WERI-Rb-1 (cell line): Measurements from ENCODE around the gene KCNJ3.

ENCODE experiments used
- DNase-seq: peaks from one replicate; pipeline ENCODE4 v3.0.0-alpha.2; 2020
- H3K27ac ChIP-seq: fragments of 250-450 bp; sonication (Bioruptor Pico); 2 replicates; pipeline ENCODE4 v1.5.1; 2020; ENCODE audit warnings: mild to moderate bottlenecking, moderate library complexity
- H3K27me3 ChIP-seq: fragments of 250-450 bp; sonication (Bioruptor Pico); 2 replicates; pipeline ENCODE4 v1.5.1; 2021; ENCODE audit warnings: mild to moderate bottlenecking, low read depth, moderate library complexity; ENCODE audit not compliant: insufficient read depth, severe bottlenecking
- H3K36me3 ChIP-seq: fragments of 250-450 bp; sonication (Bioruptor Pico); 2 replicates; pipeline ENCODE4 v1.5.1; 2020; ENCODE audit warnings: mild to moderate bottlenecking, moderate library complexity
- H3K4me3 ChIP-seq: 2 replicates; pipeline ENCODE4 v1.5.1; 2011; ENCODE audit warnings: low read depth, mild to moderate bottlenecking, control low read depth, low read length
- H3K9me3 ChIP-seq: fragments of 250-450 bp; sonication (Bioruptor Pico); 2 replicates; pipeline ENCODE4 v1.5.1; 2021; ENCODE audit warnings: mild to moderate bottlenecking, moderate library complexity; ENCODE audit not compliant: severe bottlenecking
- CTCF ChIP-seq: IDR thresholded peaks from 2 replicates; pipeline ENCODE4 v1.5.1; 2011; ENCODE audit warnings: low read depth, mild to moderate bottlenecking, control low read depth, inconsistent platforms, low read length

KCNJ3 gene

GRCh38 chr2:154826827-154827226, 128.3 kb downstream of the KCNJ3 start:
- Histone ChIP-seq H3K27me3 (no peaks in the 10 kb centered on the region), H3K9me3 (no peaks in the 10 kb centered on the region), H3K36me3 (no peaks in the 10 kb centered on the region), H3K27ac (no peak overlapping the region), H3K4me3 (no peak overlapping the region)
- DNase-seq: no peak
- no peak for TF ChIP-seq CTCF

- H3K4me3 ChIP-seq: no peak overlapping the region
- TF ChIP-seq CTCF: no peak
- H3K27ac ChIP-seq: no peak overlapping the region
- H3K27me3 ChIP-seq: no peaks in the 10 kb centered on the region
- H3K36me3 ChIP-seq: no peaks in the 10 kb centered on the region
- H3K9me3 ChIP-seq: no peaks in the 10 kb centered on the region
- no peak for DNase-seq
Measured at GRCh38 chr2:154827286-154827685, 128.8 kb downstream of the KCNJ3 start.

GRCh38 chr2:154832711-154833110, 134.2 kb downstream of the KCNJ3 start:
- H3K4me3 ChIP-seq: no peak overlapping the region
- no peak for TF ChIP-seq CTCF
- DNase-seq: no peak
- no peak overlapping the region for H3K27ac ChIP-seq
- H3K36me3 ChIP-seq: no peaks in the 10 kb centered on the region
- no peaks in the 10 kb centered on the region for H3K9me3 ChIP-seq
- H3K27me3 ChIP-seq: no peaks in the 10 kb centered on the region

- Histone ChIP-seq H3K27ac (no peak overlapping the region), H3K36me3 (no peaks in the 10 kb centered on the region), H3K4me3 (no peak overlapping the region), H3K27me3 (no peaks in the 10 kb centered on the region), H3K9me3 (no peaks in the 10 kb centered on the region)
- DNase-seq: no peak
- TF ChIP-seq CTCF: no peak
Measured at GRCh38 chr2:154836632-154837031, 138.1 kb downstream of the KCNJ3 start.

GRCh38 chr2:154837035-154837434, 138.5 kb downstream of the KCNJ3 start:
- no peak for TF ChIP-seq CTCF
- Histone ChIP-seq H3K27ac (no peak overlapping the region), H3K36me3 (no peaks in the 10 kb centered on the region), H3K27me3 (no peaks in the 10 kb centered on the region), H3K4me3 (no peak overlapping the region), H3K9me3 (no peaks in the 10 kb centered on the region)
- no peak for DNase-seq

GRCh38 chr2:154844513-154844912, 146.0 kb downstream of the KCNJ3 start:
- no peaks in the 10 kb centered on the region for H3K9me3 ChIP-seq
- no peak for TF ChIP-seq CTCF
- H3K27me3 ChIP-seq: no peaks in the 10 kb centered on the region
- H3K4me3 ChIP-seq: no peak overlapping the region
- no peak for DNase-seq
- no peak overlapping the region for H3K27ac ChIP-seq
- no peaks in the 10 kb centered on the region for H3K36me3 ChIP-seq
